ENCODE results near the gene RFX1. TPM values are rescaled to one million over a fixed set of nuclear protein-coding genes. Genes with fewer than 3 reads are reported as not detected.

Gene RFX1
- polyA plus RNA-seq, 1 donor = 5.8 TPM

GRCh38 chr19:13996928-13997630, 9.0 kb downstream of the RFX1 start:
- no peak for DNase-seq (ENCODE audit: low read depth)

- DNase-seq (ENCODE audit: low read depth) = no peak
These were observed 10.0 kb downstream of the RFX1 start for GRCh38 chr19:13995878-13996765.

- DNase-seq (ENCODE audit: low read depth) = no peak
These were observed 10.9 kb downstream of the RFX1 start for GRCh38 chr19:13995017-13995728.

- DNase-seq (ENCODE audit: low read depth) = no peak
These were observed 12.4 kb downstream of the RFX1 start for GRCh38 chr19:13993590-13994300.

- DNase-seq (ENCODE audit: low read depth) = no peak
These were observed 14.1 kb downstream of the RFX1 start for GRCh38 chr19:13992025-13992424.

- DNase-seq (ENCODE audit: low read depth) = no peak
These were observed 16.0 kb downstream of the RFX1 start for GRCh38 chr19:13990085-13990484.

- DNase-seq (ENCODE audit: low read depth) = no peak
These were observed 16.6 kb downstream of the RFX1 start for GRCh38 chr19:13989487-13989886.

- no peak for DNase-seq (ENCODE audit: low read depth)
These were observed 18.8 kb downstream of the RFX1 start for GRCh38 chr19:13987101-13987890.

- DNase-seq (ENCODE audit: low read depth) = no peak
These were observed 19.7 kb downstream of the RFX1 start for GRCh38 chr19:13986348-13986904.

GRCh38 chr19:13985771-13986347, 20.3 kb downstream of the RFX1 start:
- DNase-seq (ENCODE audit: low read depth) = no peak

- DNase-seq (ENCODE audit: low read depth) = no peak
These were observed 21.0 kb downstream of the RFX1 start for GRCh38 chr19:13984875-13985741.

- no peak for DNase-seq (ENCODE audit: low read depth)
These were observed 21.9 kb downstream of the RFX1 start for GRCh38 chr19:13984186-13984585.

GRCh38 chr19:13983213-13983889, 22.8 kb downstream of the RFX1 start:
- no peak for DNase-seq (ENCODE audit: low read depth)

- DNase-seq (ENCODE audit: low read depth) = no peak
These were observed 23.3 kb downstream of the RFX1 start for GRCh38 chr19:13982773-13983172.

GRCh38 chr19:13981988-13982501, 24.1 kb downstream of the RFX1 start:
- DNase-seq (ENCODE audit: low read depth) = no peak

GRCh38 chr19:13981467-13981866, 24.7 kb downstream of the RFX1 start:
- DNase-seq (ENCODE audit: low read depth) = no peak

- DNase-seq (ENCODE audit: low read depth) = no peak
These were observed 25.1 kb downstream of the RFX1 start for GRCh38 chr19:13981021-13981420.

GRCh38 chr19:13980340-13980739, 25.8 kb downstream of the RFX1 start:
- no peak for DNase-seq (ENCODE audit: low read depth)
